OCI-LY7 (cell line): ENCODE measurements around the gene HINT1. TPM values are rescaled to one million over a fixed set of nuclear protein-coding genes. Genes with fewer than 3 reads are reported as not detected.

Experiments
- BruUV-seq: library from RNA; stranded (reverse); fragments of 400-500 nt; replicated peaks from 2 replicates; lab custom pipeline; 2021; lab: Mats Ljungman, UMichigan
- CTCF ChIA-PET: fragments of 300-600 bp; sonication (Branson Sonifier 250); formaldehyde crosslinking; loops from one replicate; lab custom pipeline; 2022; ENCODE audit warnings: antibody characterized with exemption; ENCODE audit not compliant: unreplicated experiment; lab: Charles Lee
- POLR2A ChIA-PET: fragments of 300-600 bp; sonication (Branson Sonifier 250); formaldehyde crosslinking; loops from one replicate; lab custom pipeline; 2022; ENCODE audit warnings: antibody characterized with exemption; lab: Charles Lee
- DNase-seq: peaks from one replicate; pipeline ENCODE4 v3.0.0-alpha.2; 2015; ENCODE audit warnings: low spot score
- H2AFZ ChIP-seq: fragments of 200-600 bp; sonication (generic), shearing (Covaris generic); 2 replicates; pipeline ENCODE4 v1.6.1; 2014; ENCODE audit warnings: mild to moderate bottlenecking, antibody characterized with exemption, low read length, moderate library complexity
- H3K27ac ChIP-seq: fragments of 200-600 bp; sonication (generic); 2 replicates; pipeline ENCODE4 v1.5.1; 2014; ENCODE audit warnings: mixed run types, low read depth, mild to moderate bottlenecking, moderate library complexity, low read length, inconsistent platforms; ENCODE audit not compliant: poor library complexity, severe bottlenecking
- H3K36me3 ChIP-seq: fragments of 200-600 bp; sonication (generic); 2 replicates; pipeline ENCODE4 v1.6.1; 2014; ENCODE audit warnings: mild to moderate bottlenecking, antibody characterized with exemption, low read length, moderate library complexity, mixed read lengths; ENCODE audit not compliant: insufficient read depth
- H3K4me1 ChIP-seq: fragments of 200-600 bp; sonication (generic); 2 replicates; pipeline ENCODE4 v1.5.1; 2014; ENCODE audit warnings: mild to moderate bottlenecking, low read length; ENCODE audit not compliant: insufficient read depth, poor library complexity, severe bottlenecking
- H3K4me2 ChIP-seq: fragments of 200-600 bp; sonication (generic); 2 replicates; pipeline ENCODE4 v1.6.1; 2014; ENCODE audit warnings: mild to moderate bottlenecking, low read length
- H3K4me3 ChIP-seq: fragments of 200-600 bp; sonication (generic); 2 replicates; pipeline ENCODE4 v1.5.1; 2014; ENCODE audit warnings: mild to moderate bottlenecking, low read depth, low read length; ENCODE audit not compliant: poor library complexity, severe bottlenecking
- H3K79me2 ChIP-seq: fragments of 200-600 bp; sonication (generic); 2 replicates; pipeline ENCODE4 v1.6.1; 2016; ENCODE audit warnings: low read depth, mild to moderate bottlenecking, low read length, moderate library complexity, mixed read lengths; ENCODE audit not compliant: insufficient read depth
- H3K9me2 ChIP-seq: fragments of 200-600 bp; sonication (generic); 2 replicates; pipeline ENCODE4 v1.6.1; 2016; ENCODE audit warnings: mild to moderate bottlenecking, low read length, mixed read lengths; ENCODE audit not compliant: insufficient read depth
- H3K9me3 ChIP-seq: fragments of 200-600 bp; sonication (generic); 2 replicates; pipeline ENCODE4 v1.6.1; 2014; ENCODE audit warnings: mild to moderate bottlenecking, mixed run types, low read length, mixed read lengths
- H4K20me1 ChIP-seq: fragments of 200-600 bp; sonication (generic); 2 replicates; pipeline ENCODE4 v1.6.1; 2014; ENCODE audit warnings: mild to moderate bottlenecking, antibody characterized with exemption, low read length, moderate library complexity, mixed read lengths; ENCODE audit not compliant: insufficient read depth
- EZH2phosphoT487 ChIP-seq: fragments of 200-600 bp; sonication (generic); IDR thresholded peaks from 2 replicates; pipeline ENCODE4 v1.6.1; 2018; ENCODE audit warnings: low read depth, borderline replicate concordance, mild to moderate bottlenecking, mixed run types, antibody characterized with exemption, low read length, moderate library complexity, mixed read lengths
- intact Hi-C: fragments of 100-400 bp; cut with micrococcal nuclease; formaldehyde crosslinking; loops from one replicate; pipeline ENCODE4 v1.10.0; 2022; ENCODE audit not compliant: unreplicated experiment
- total RNA-seq, 2 experiments: library from RNA; depleted of rRNA in 1 of 2; stranded (reverse); fragments of >200 nt in 1 of 2; shearing (Covaris generic) in 1 of 2; gene quantifications; 2 replicates each; pipeline ENCODE4 v1.2.3, GENCODE V29; 2014 to 2022
- TF ChIP-seq, protein P1 (sequence below): fragments of 200-600 bp; sonication (generic); conservative IDR thresholded peaks from 2 replicates; pipeline ENCODE4 v1.5.1; 2014; ENCODE audit warnings: mild to moderate bottlenecking, antibody characterized with exemption, low read length, moderate library complexity, mixed read lengths

Gene HINT1
- total RNA-seq, 2 experiments from 2014 or later, result 246 to 343 TPM

DNA sequence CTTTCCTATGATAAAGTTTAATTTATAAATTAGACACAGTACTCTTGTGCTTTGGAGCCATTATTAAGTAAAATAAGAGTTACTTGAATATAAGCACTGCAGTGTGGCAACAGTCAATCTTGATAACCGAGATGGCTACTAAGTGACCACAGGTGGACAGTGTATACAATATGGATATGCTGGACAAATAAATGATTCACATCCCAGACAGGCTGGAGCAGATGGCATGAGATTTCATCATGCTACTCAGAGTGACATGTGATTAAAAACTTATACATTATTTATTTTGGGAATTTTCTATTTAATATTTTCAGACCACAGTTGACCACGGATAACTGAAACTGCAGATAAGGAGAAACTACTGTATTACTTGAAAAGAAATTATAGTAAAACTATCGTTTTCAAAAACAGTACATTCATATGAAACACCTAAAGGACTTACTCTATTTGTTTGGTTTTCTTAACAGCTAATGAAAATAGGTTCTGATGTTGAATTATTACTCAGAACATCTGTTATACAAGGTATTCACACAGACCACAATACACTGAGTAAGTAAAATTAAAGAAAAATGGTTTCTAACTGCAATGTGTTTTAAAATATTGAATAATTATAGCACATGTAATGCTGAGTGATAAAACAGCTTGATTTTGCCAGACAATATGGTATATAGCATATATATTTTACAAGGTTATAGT is 21.7 kb upstream of the HINT1 start:
- Histone ChIP-seq H3K36me3 (peaks cover 44% of the 10 kb centered on the region), H3K9me3 (no peaks in the 10 kb centered on the region), H3K9me2 (no peaks in the 10 kb centered on the region), H3K4me3 (no peak overlapping the region), H3K79me2 (no peaks in the 10 kb centered on the region), H3K4me2 (no peak overlapping the region), H2AFZ (no peak overlapping the region), H4K20me1 (no peaks in the 10 kb centered on the region), H3K27ac (no peak overlapping the region), H3K4me1 (no peaks in the 10 kb centered on the region)
- no peak for DNase-seq
- ChIA-PET CTCF (no interaction called here), POLR2A (interaction anchor here (0.6 to 0.8 kb wide), 2 partner anchors 18 to 806 kb away, joined by 3 to 4 read pairs; no protein-coding TSS in a partner anchor)
- intact Hi-C loops, result no loop called here
- no peak for TF ChIP-seq EZH2phosphoT487
- TF ChIP-seq, protein P1, sequence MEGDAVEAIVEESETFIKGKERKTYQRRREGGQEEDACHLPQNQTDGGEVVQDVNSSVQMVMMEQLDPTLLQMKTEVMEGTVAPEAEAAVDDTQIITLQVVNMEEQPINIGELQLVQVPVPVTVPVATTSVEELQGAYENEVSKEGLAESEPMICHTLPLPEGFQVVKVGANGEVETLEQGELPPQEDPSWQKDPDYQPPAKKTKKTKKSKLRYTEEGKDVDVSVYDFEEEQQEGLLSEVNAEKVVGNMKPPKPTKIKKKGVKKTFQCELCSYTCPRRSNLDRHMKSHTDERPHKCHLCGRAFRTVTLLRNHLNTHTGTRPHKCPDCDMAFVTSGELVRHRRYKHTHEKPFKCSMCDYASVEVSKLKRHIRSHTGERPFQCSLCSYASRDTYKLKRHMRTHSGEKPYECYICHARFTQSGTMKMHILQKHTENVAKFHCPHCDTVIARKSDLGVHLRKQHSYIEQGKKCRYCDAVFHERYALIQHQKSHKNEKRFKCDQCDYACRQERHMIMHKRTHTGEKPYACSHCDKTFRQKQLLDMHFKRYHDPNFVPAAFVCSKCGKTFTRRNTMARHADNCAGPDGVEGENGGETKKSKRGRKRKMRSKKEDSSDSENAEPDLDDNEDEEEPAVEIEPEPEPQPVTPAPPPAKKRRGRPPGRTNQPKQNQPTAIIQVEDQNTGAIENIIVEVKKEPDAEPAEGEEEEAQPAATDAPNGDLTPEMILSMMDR, result no peak
- BruUV-seq, result no TSS peak

GRCh38 chr5:131185523-131186104 is 20.6 kb upstream of the HINT1 start:
- Histone ChIP-seq H3K4me3 (no peak overlapping the region), H3K27ac (no peak overlapping the region), H2AFZ (no peak overlapping the region), H4K20me1 (no peaks in the 10 kb centered on the region), H3K4me1 (no peaks in the 10 kb centered on the region), H3K9me3 (no peaks in the 10 kb centered on the region), H3K79me2 (no peaks in the 10 kb centered on the region), H3K9me2 (no peaks in the 10 kb centered on the region), H3K4me2 (no peak overlapping the region), H3K36me3 (peaks cover 42% of the 10 kb centered on the region)
- no peak for TF ChIP-seq EZH2phosphoT487
- TF ChIP-seq, protein P1, result no peak
- ChIA-PET CTCF (no interaction called here), POLR2A (interaction anchor here (0.6 to 1.2 kb wide), 3 partner anchors 11 to 805 kb away, joined by 3 read pairs; no protein-coding TSS in a partner anchor)
- no peak for DNase-seq
- no TSS peak for BruUV-seq
- intact Hi-C loops, result no loop called here

DNA sequence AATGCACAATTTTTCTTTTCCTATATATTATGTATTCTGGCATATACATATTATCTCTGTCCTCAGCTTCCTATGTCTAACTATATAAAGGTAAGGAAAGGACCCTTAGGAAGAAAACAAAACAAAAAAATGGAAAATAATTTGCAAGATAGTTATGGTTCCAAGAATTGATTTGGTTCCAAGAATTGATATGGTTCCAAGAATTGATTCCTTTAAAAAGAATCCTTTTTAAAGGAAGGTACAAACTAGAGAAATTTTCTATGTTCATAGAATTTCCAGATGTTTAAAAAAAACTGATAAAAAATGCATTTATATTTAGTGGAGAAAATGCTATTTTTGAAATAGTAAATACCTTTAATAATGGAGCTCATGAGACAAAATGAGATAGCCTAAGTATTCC is 17.8 kb upstream of the HINT1 start:
- CTCF ChIA-PET, result no interaction called here
- peaks cover 15% of the 10 kb centered on the region for H3K79me2 ChIP-seq
- no peak for DNase-seq

More for the DNA sequence above, 17.8 kb upstream of the HINT1 start:
- no TSS peak for BruUV-seq
- H3K36me3 ChIP-seq, result peaks cover 32% of the 10 kb centered on the region
- H4K20me1 ChIP-seq, result no peaks in the 10 kb centered on the region
- H3K4me2 ChIP-seq, result no peak overlapping the region
- H2AFZ ChIP-seq, result no peak overlapping the region
- H3K4me3 ChIP-seq, result no peak overlapping the region
- POLR2A ChIA-PET, result interaction anchor here (0.7 to 0.8 kb wide), 2 partner anchors 12 to 58 kb away, joined by 3 to 4 read pairs; no protein-coding TSS in a partner anchor
- H3K9me2 ChIP-seq, result no peaks in the 10 kb centered on the region
- TF ChIP-seq, protein P1, result no peak
- TF ChIP-seq EZH2phosphoT487, result no peak
- intact Hi-C loops, result no loop called here
- H3K9me3 ChIP-seq, result no peaks in the 10 kb centered on the region
- no peaks in the 10 kb centered on the region for H3K4me1 ChIP-seq
- H3K27ac ChIP-seq, result no peak overlapping the region
